SK-N-SH (cell line): ENCODE data around the gene RELB. TPM values are rescaled to one million over a fixed set of nuclear protein-coding genes. Genes with fewer than 3 reads are reported as not detected.

Source experiments
- CTCF ChIA-PET: fragments of 300-600, 350-600 bp; formaldehyde crosslinking; extraction: SDS; loops from one replicate; lab custom pipeline; 2021; lab: Yijun Ruan, JAX
- POLR2A ChIA-PET: fragments of 350-600 bp; sonication (Branson Sonifier 250); formaldehyde crosslinking; extraction: SDS; loops from one replicate; lab custom pipeline; 2020; ENCODE audit warnings: antibody characterized with exemption, inconsistent platforms; lab: Yijun Ruan, JAX
- DNase-seq: peaks from one replicate; pipeline ENCODE4 v3.0.0; 2012
- H2AFZ ChIP-seq: fragments of 200-600 bp; sonication (generic); 2 replicates; pipeline ENCODE4 v1.8.1; 2016; ENCODE audit warnings: antibody characterized with exemption, mild to moderate bottlenecking, low read depth
- H3F3A ChIP-seq: fragments of 200-600 bp; sonication (generic); replicated peaks from 2 replicates; pipeline ENCODE3; 2016; ENCODE audit warnings: antibody characterized with exemption, mild to moderate bottlenecking; ENCODE audit not compliant: insufficient read depth
- H3K27ac ChIP-seq, 2 experiments: fragments of 200-500 bp in 1 of 2; fragments of 200-600 bp in 1 of 2; sonication (Bioruptor generic) in 1 of 2; sonication (generic), shearing (Covaris generic) in 1 of 2; 2 replicates each; pipeline versions ENCODE4 v1.5.1 to v1.6.1; 2014 to 2016; ENCODE audit warnings: low read depth in 2 of 2, inconsistent platforms in 1 of 2, low read length in 1 of 2, mild to moderate bottlenecking in 1 of 2, mixed read lengths in 1 of 2
- H3K27me3 ChIP-seq: fragments of 200-600 bp; sonication (generic), shearing (Covaris generic); 2 replicates; pipeline ENCODE4 v1.6.1; 2016; ENCODE audit warnings: mixed run types; ENCODE audit not compliant: insufficient read depth
- H3K36me3 ChIP-seq, 2 experiments: fragments of 200-500 bp in 1 of 2; fragments of 200-600 bp in 1 of 2; sonication (Bioruptor generic) in 1 of 2; sonication (generic) in 1 of 2; replicated peaks in 1 of 2; 2 replicates each; pipeline versions ENCODE3 to v1.5.1; 2014 to 2016; ENCODE audit warnings: low read length in 1 of 2, mild to moderate bottlenecking in 1 of 2; ENCODE audit not compliant: insufficient read depth in 2 of 2, control insufficient read depth in 1 of 2
- H3K4me1 ChIP-seq, 2 experiments: fragments of 200-500 bp in 1 of 2; fragments of 200-600 bp in 1 of 2; sonication (Bioruptor generic) in 1 of 2; sonication (generic), shearing (Covaris generic) in 1 of 2; 2 replicates each; pipeline versions ENCODE4 v1.5.1 to v1.6.1; 2014 to 2016; ENCODE audit warnings: low read depth in 1 of 2, low read length in 1 of 2, mixed run types in 1 of 2; ENCODE audit not compliant: insufficient read depth in 2 of 2, control insufficient read depth in 1 of 2
- H3K4me2 ChIP-seq: fragments of 200-600 bp; sonication (generic), shearing (Covaris generic); 2 replicates; pipeline ENCODE4 v1.6.1; 2017; ENCODE audit warnings: mixed run types
- H3K4me3 ChIP-seq, 2 experiments: fragments of 200-500 bp in 1 of 2; fragments of 200-600 bp in 1 of 2; sonication (Bioruptor generic) in 1 of 2; sonication (generic), shearing (Covaris generic) in 1 of 2; 2 replicates each; pipeline versions ENCODE4 v1.5.1 to v1.8.1; 2014 to 2016; ENCODE audit warnings: low read depth in 2 of 2, inconsistent platforms in 1 of 2, low read length in 1 of 2, mild to moderate bottlenecking in 1 of 2, mixed read lengths in 1 of 2, moderate library complexity in 1 of 2
- H3K79me2 ChIP-seq: fragments of 200-600 bp; sonication (generic); 2 replicates; pipeline ENCODE4 v1.8.1; 2017; ENCODE audit warnings: mild to moderate bottlenecking; ENCODE audit not compliant: insufficient read depth
- H3K9ac ChIP-seq: fragments of 200-600 bp; sonication (generic); 2 replicates; pipeline ENCODE4 v1.6.1; 2017; ENCODE audit warnings: mixed run types
- H3K9me2 ChIP-seq: fragments of 200-600 bp; sonication (generic); 2 replicates; pipeline ENCODE4 v1.6.1; 2017; ENCODE audit warnings: mixed run types
- H3K9me3 ChIP-seq: fragments of 200-600 bp; sonication (generic); 2 replicates; pipeline ENCODE4 v1.6.1; 2017; ENCODE audit warnings: mixed run types, mild to moderate bottlenecking, moderate library complexity
- H4K20me1 ChIP-seq: fragments of 200-600 bp; sonication (generic); 2 replicates; pipeline ENCODE4 v1.6.1; 2017; ENCODE audit warnings: mild to moderate bottlenecking, mixed run types; ENCODE audit not compliant: insufficient read depth
- ELF1 ChIP-seq: IDR thresholded peaks from 2 replicates; pipeline ENCODE4 v1.4.0; 2012
- EP300 ChIP-seq, 2 experiments: IDR thresholded peaks; 2 replicates each; pipeline versions ENCODE4 v1.4.0 to v1.6.1; 2012; ENCODE audit warnings: borderline replicate concordance in 1 of 2, low read depth in 1 of 2, low read length in 1 of 2
- GABPA ChIP-seq: IDR thresholded peaks from 2 replicates; pipeline ENCODE4 v1.4.0; 2012; ENCODE audit warnings: low read depth, mild to moderate bottlenecking
- MAX ChIP-seq: IDR thresholded peaks from 2 replicates; pipeline ENCODE4 v1.4.0; 2012; ENCODE audit warnings: low read depth
- MXI1 ChIP-seq: IDR thresholded peaks from 2 replicates; pipeline ENCODE4 v1.6.1; 2012; ENCODE audit warnings: mild to moderate bottlenecking, low read depth, low read length, improper control_type of control experiment
- NRF1 ChIP-seq: IDR thresholded peaks from 2 replicates; pipeline ENCODE4 v1.6.1; 2012; ENCODE audit warnings: low read depth, mild to moderate bottlenecking, low read length
- POLR2AphosphoS5 ChIP-seq: IDR thresholded peaks from 2 replicates; pipeline ENCODE4 v1.6.1; 2012; ENCODE audit warnings: low read depth, low read length
- RAD21 ChIP-seq: IDR thresholded peaks from 2 replicates; pipeline ENCODE4 v1.6.1; 2012; ENCODE audit warnings: mild to moderate bottlenecking, low read length
- SMC3 ChIP-seq: IDR thresholded peaks from 2 replicates; pipeline ENCODE4 v1.6.1; 2012; ENCODE audit warnings: low read depth, low read length, improper control_type of control experiment
- TAF1 ChIP-seq: IDR thresholded peaks from 2 replicates; pipeline ENCODE4 v1.6.1; 2012; ENCODE audit warnings: low read depth, mild to moderate bottlenecking, low read length, moderate library complexity, borderline replicate concordance
- TEAD4 ChIP-seq: IDR thresholded peaks from 2 replicates; pipeline ENCODE4 v1.4.0; 2012; ENCODE audit warnings: mild to moderate bottlenecking, borderline replicate concordance; ENCODE audit not compliant: insufficient read depth
- YY1 ChIP-seq: IDR thresholded peaks from 2 replicates; pipeline ENCODE4 v1.4.0; 2012; ENCODE audit warnings: low read depth, mild to moderate bottlenecking
- WGBS: methylation state at CpG from one replicate; pipeline ENCODE4 v1.1.6; 2017; ENCODE audit warnings: low lambda C conversion rate; 5-methylcytosine and 5-hydroxymethylcytosine counted together
- polyA plus RNA-seq, 3 experiments: library from polyadenylated mRNA; depleted of rRNA; stranded (reverse); fragments of >200 nt; gene quantifications; 2 replicates each; pipeline ENCODE4 v1.2.3, GENCODE V29; 2012

The RELB gene
- polyA plus RNA-seq, 1 of the 3 experiments (the other 2 are of a cell fraction) = 12.6 TPM

GRCh38 chr19:45037393-45038169 lies 36.3 kb downstream of the RELB start:
- Histone ChIP-seq H3K4me2 (no peak overlapping the region), H3K27me3 (no peaks in the 10 kb centered on the region), H3K9me2 (no peaks in the 10 kb centered on the region), H3K4me3 (no peak overlapping the region), H3K9me3 (no peaks in the 10 kb centered on the region), H3K27ac (no peak overlapping the region; a peak in 1 of 4 replicates), H3F3A (peaks cover 7% of the 10 kb centered on the region), H3K4me1 (peaks cover 10 to 11% of the 10 kb centered on the region in 2 experiments; a peak in 3 of 4 replicates), H2AFZ (no peak overlapping the region), H4K20me1 (peaks cover 33% of the 10 kb centered on the region), H3K9ac (no peak overlapping the region), H3K79me2 (peaks cover 37% of the 10 kb centered on the region), H3K36me3 (peaks cover 20 to 23% of the 10 kb centered on the region in 2 experiments)
- 95% methylated on average over 18 of the region's 37 CpGs for WGBS
- POLR2A ChIA-PET = interaction anchor here (1.4 to 2.0 kb wide), 2 partner anchors 9 to 22 kb away, joined by 3 to 11 read pairs; no protein-coding TSS in a partner anchor
- DNase-seq = no peak
- CTCF ChIA-PET = interaction anchor here (0.8 to 1.4 kb wide), 2 partner anchors 8 to 22 kb away, joined by 4 read pairs; no protein-coding TSS in a partner anchor
- TF ChIP-seq SMC3 = no peak

GRCh38 chr19:45038931-45039893 lies 37.9 kb downstream of the RELB start, which contains the start of gene CLASRP:
TSS of gene CLASRP (plus strand) at chr19:45039045. CDS start at chr19:45040213, 1,168 bp downstream.
- TF ChIP-seq YY1 = peak; percentile 33; the same call in 1 of the 2 replicates
- TF ChIP-seq ELF1 = peak; percentile 80
- peak; percentile 92 for TF ChIP-seq TAF1
- TF ChIP-seq NRF1 = peak; percentile 52
- peak; percentile 89 for TF ChIP-seq MXI1
- TF ChIP-seq GABPA = peak; percentile 96
- no peak for TF ChIP-seq TEAD4
- TF ChIP-seq POLR2AphosphoS5 = peak; percentile 96
- no peak for TF ChIP-seq EP300 (IDR thresholded peaks at IDR 0.05; ENCODE audit: borderline replicate concordance in 1 of 2, low read depth in 1 of 2, low read length in 1 of 2)
- no peak for TF ChIP-seq RAD21
- peak; percentile 63; the same call in 1 of the 2 replicates for TF ChIP-seq MAX
- TF ChIP-seq, all 33 proteins: peak for 8
- WGBS = 1% methylated on average over 53 of the region's 62 CpGs
- peak within 1 kb of the TSS; percentile 97 for H3K9ac ChIP-seq
- CTCF ChIA-PET = interaction anchor here (1.4 to 1.8 kb wide), 2 partner anchors 20 to 299 kb away, joined by 3 to 17 read pairs; no protein-coding TSS in a partner anchor
- H3K27me3 ChIP-seq = no peaks in the 10 kb centered on the region
- H3K9me2 ChIP-seq = no peaks in the 10 kb centered on the region
- H2AFZ ChIP-seq = peak within 1 kb of the TSS; percentile 95
- H3K4me1 ChIP-seq = peaks cover 10 to 11% of the 10 kb centered on the region in 2 experiments; a peak in 3 of 4 replicates
- H3K79me2 ChIP-seq = peaks cover 54% of the 10 kb centered on the region
- peaks cover 7% of the 10 kb centered on the region for H3F3A ChIP-seq
- POLR2A ChIA-PET = interaction anchor here (0.5 to 2.0 kb wide), 14 partner anchors 11 to 165 kb away, joined by 3 to 11 read pairs (median 4); partner anchors contain the start of genes CLPTM1, GEMIN7 and PPP1R37
- peak within 1 kb of the TSS; percentile 72 to 90 for H3K4me3 ChIP-seq
- peak within 1 kb of the TSS; percentile 88 to 93 for H3K27ac ChIP-seq
- peaks cover 29 to 35% of the 10 kb centered on the region in 2 experiments for H3K36me3 ChIP-seq
- peaks cover 45% of the 10 kb centered on the region for H4K20me1 ChIP-seq
- H3K4me2 ChIP-seq = peak within 1 kb of the TSS; percentile 97
- peak; percentile 98 for DNase-seq
- no peaks in the 10 kb centered on the region for H3K9me3 ChIP-seq
